Activated T-cell treated with anti-CD3 and anti-CD28 coated beads for 48 hours (primary cell): ENCODE measurements around the gene GJB4.
"Not testable (repeated sequence)": the region's sequence is repeated elsewhere in the genome, so short reads cannot be mapped to it uniquely, and the experiment has no call there.

Experiments used
- DNase-seq: peaks from one replicate; pipeline ENCODE4 v3.0.0-alpha.2; 2020; ENCODE audit warnings: low read depth

Gene GJB4

DNA sequence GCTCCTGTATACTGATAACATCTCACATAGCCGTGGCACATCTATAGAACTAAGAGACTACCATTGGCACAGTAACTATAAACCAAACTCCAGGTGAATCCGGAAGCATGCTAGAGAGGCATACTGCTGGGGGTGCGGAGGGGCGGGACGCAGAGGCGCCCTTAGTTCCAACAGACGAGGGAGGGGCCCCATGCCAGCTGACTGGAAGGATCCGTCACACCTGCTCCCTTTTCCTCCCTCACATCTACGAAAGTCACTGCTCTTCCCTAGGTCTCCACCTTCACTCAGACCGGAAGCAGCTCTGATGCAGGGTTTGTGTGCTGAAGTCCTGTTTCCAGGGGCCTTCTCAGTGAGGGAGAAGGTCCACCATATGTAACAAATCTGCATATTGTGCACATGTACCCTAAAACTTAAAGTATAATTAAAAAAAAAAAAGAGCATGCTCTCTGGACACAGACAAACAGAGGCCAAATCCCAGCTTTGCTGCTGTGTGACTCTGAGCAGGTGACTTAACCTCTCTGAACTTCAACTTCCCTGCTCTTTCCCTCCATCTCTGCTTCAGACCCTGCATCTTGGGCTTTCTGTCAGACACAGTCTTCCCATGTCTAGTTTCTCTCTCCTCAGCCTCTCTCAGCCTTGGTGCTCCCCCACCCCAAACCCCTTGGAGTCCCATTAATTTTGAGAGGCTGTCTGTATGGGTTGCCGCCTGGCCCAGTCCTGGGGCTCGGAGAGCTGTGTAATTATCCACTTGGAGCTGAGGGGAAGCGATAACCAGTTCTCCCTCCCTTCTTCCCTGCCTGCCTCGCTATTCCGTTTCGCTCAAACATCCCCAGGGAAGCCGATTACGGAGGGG lies 12.5 kb upstream of the GJB4 start:
- no peak for DNase-seq

DNA sequence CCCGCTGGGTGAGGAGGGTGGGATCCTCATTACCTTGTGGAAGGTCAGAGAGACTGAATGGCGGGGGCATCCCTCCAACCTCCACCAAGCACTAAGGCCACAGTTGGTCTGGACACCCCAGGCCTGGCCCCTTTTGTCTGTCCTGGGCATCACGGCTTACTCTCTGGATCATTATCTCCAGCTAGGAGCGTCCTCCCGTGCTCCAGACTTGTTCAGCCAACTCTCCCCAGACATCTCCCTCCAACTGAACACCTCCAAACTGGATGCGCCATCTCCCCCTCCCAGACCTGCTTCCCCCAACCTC lies 11.9 kb upstream of the GJB4 start:
- no peak for DNase-seq

DNA sequence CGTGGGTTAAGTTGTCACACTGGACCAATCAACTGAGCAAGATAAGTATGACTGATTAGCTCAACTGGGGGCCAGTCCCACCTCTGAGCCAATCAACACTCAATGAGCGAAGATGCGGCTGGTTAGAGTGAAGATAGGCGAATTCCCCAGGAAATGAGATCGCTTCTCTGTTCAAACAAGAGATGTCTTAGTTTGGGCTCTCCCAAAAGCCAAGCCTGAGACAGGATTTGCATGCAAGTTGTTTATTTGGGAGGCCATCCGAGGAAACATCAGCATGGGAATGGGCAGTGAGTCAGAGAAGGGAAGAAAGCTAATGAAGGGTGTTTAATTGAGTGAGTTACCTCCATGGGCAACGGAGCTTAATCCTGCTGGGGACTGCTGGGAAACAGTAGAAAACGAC lies 9.5 kb upstream of the GJB4 start:
- no peak for DNase-seq

DNA sequence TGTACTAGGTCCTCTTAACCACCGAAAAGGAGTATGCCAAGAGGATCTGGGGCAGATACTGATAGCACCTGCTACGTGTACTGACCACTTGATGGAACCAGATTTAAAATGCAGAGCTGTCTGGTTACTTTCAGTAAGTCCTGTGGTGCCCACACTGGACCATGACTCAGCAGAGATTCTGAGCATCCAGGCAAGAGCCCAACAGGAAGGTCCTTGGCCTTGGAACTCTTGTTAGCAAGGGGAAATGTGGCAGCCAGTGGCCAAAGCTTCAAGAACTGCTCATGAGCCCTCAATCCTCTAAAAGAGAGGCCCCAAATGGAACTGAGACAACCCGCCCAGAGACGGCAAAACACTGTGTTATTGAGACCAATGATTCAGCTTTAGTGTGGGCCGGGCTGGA lies 8.9 kb upstream of the GJB4 start:
- no peak for DNase-seq

DNA sequence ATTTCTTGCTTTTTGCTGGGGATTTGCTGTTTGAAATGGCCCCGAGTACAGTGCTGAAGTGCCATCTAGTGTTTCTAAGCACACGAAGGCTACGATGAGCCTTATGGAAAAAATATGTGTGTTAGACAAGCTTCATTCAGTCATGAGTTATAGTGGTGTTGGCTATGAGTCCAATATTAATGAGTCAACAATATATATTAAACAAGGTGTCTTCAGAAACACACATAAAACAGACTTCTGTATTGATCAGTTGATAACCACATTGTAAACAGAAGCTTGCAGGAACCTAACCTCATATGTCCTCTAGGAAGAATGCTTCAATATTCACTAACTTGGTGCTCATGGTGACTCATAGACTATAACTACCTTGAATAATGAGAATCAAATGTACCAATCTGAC lies 6.4 kb upstream of the GJB4 start:
- DNase-seq, result no peak

- no peak for DNase-seq
Measured at GRCh38 chr1:34754964-34755637, 4.4 kb upstream of the GJB4 start, which contains the start of gene GJB5. Gene GJB5 (plus strand): TSS chr1:34755047. CDS start chr1:34757331, 2,284 bp downstream.

DNA sequence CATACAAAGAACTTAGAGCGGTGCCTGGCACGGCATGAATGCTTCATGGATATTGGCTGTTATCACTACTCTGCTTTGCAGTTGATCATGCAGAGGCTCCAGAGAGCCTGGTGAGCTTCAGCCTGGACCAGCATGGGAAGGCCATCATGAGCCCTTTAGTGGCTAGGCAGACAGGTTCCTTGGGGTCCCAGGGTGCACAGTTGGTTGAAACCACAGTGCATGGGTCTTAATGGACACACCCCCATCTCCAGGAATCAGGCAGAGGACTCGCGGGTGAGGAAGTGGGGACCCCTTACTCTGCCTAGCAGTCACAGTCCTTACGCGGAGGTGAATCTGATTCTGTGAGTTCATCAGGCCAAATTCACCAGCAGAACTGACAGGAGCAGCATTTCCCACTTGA lies 3.6 kb upstream of the GJB4 start:
- DNase-seq, result no peak

GRCh38 chr1:34757386-34757785 lies 2.2 kb upstream of the GJB4 start:
- no peak for DNase-seq

- DNase-seq, result no peak
Measured at GRCh38 chr1:34758751-34759150, 789 bp upstream of the GJB4 start.

DNA sequence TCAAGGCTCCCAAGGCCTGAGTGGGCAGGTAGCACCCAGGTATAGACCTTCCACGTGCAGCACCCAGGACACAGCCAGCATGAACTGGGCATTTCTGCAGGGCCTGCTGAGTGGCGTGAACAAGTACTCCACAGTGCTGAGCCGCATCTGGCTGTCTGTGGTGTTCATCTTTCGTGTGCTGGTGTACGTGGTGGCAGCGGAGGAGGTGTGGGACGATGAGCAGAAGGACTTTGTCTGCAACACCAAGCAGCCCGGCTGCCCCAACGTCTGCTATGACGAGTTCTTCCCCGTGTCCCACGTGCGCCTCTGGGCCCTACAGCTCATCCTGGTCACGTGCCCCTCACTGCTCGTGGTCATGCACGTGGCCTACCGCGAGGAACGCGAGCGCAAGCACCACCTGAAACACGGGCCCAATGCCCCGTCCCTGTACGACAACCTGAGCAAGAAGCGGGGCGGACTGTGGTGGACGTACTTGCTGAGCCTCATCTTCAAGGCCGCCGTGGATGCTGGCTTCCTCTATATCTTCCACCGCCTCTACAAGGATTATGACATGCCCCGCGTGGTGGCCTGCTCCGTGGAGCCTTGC lies 1.7 kb downstream of the GJB4 start:
- no peak for DNase-seq

- DNase-seq, result no peak
Measured at GRCh38 chr1:34761776-34762307, 2.3 kb downstream of the GJB4 start.

- DNase-seq, result no peak
Measured at GRCh38 chr1:34762474-34763141, 3.1 kb downstream of the GJB4 start.

DNA sequence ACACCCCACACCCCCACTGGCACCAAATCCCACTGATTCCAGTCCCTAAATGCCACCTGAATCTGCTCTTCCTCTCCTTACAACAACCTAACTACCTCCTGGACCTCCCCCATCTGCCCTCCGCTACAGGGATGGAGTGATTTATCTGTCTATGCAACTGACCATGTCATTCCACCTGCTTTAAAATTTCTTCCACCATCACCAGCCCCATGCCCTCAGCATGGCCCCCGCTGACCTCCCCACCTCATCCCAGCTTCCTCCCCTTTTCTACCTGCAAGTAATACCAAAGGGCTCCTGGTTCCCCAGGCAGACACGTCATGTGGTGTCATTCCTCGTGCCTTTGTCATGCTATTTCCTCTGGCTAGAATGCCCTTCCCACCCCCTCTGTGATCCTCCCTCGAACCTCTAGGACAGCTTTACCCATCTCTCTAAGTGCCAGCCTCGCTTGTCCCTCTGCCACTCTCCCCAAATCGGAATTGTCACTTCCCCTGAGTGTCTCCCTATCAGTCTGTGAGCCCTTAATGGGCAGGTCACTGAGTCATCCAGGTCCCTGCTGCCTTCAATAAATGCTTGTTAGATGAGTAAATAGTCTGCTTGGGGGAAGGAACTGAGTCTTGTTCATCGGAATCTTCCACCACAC lies 3.7 kb downstream of the GJB4 start:
- no peak for DNase-seq

DNA sequence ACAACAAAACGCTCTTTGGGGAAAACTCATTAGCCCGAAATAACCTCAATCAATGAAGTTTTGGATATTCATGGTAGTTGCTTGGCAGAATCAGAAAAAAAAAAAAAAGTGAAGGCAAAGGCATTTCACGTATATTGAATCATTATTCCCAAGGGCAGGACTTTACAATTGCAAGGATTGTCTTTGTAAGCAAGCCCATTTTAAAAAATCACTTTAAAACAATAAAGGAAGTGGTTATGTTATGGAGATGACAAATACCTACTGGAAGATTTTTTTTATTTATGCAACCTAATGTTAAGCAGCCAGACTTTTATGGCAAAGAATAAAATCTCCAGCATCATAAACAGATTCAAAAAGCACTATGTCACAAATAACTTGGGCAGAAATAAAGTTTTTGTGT lies 9.3 kb downstream of the GJB4 start:
- DNase-seq, result no peak

GRCh38 chr1:34770891-34771504 lies 11.5 kb downstream of the GJB4 start:
- DNase-seq, result no peak

GRCh38 chr1:34771573-34772371 lies 12.2 kb downstream of the GJB4 start:
- DNase-seq, result no peak

DNA sequence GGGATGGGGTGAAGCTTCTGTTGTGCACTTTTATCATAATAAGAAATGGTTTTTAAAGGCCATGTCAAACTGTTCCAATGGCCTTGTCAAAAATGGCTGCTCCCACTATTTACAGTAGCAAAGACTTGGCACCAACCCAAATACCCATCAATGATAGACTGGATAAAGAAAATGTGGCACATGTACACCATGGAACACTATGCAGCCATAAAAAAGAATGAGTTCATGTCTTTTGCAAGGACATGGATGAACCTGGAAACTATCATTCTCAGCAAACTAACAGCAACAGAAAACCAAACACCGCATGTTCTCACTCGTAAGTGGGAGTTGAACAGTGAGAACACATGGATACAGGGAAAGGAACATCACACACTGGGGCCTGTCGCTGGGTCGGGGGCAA lies 13.6 kb downstream of the GJB4 start:
- DNase-seq, result not testable (repeated sequence)

GRCh38 chr1:34774957-34775356 lies 15.4 kb downstream of the GJB4 start:
- no peak for DNase-seq

DNA sequence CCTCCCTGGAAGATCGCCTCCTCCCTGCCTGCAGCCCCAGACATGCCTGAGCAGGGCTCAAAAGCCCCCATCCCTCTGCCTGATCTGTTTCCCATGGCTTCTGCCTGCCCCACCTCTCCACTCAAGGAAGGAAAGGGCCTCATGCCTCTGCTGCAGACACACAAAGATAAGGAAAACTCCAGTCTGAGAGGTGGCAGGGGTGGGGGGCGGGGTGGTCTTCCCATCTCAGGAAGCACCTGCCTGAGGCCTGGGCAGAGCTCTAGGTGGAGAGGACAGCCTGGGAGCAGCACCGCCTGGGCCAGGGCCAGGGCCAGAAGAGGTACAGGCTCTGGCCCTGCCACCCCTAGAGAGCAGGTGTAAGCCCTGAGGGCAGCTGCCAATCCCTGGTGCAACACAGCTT lies 17.4 kb downstream of the GJB4 start:
- DNase-seq, result no peak

DNA sequence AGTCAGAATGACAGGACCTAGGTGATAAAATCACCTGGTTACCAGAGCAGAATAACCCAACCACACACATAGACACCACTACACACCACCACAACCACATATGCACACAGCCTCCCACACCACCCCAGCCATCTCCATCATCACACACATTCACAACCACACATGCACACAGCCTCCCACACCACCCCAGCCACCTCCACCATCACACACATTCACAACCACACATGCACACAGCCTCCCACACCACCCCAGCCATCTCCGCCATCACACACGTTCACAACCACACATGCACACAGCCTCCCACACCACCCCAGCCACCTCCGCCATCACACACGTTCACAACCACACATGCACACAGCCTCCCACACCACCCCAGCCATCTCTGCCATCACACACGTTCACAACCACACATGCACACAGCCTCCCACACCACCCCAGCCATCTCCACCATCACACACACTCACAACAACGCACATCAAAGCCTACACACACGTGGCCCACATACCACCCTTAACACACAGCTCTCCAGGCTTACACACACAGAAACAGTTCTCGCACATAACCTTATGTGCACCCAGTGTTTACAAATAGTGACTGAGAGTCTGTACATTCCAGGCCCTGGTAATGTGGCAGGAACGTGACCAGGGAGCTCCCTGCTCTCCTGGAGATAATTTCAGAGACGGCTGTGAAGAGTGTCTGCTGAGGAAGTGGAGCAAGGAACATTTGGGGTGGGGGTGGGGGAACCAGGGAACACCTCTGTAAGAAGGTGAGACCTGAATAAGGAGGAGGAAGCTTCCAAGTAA lies 18.2 kb downstream of the GJB4 start:
- no peak for DNase-seq
